ENCODE results near the gene SLC13A4. TPM values are rescaled to one million over a fixed set of nuclear protein-coding genes. Genes with fewer than 3 reads are reported as not detected.

SLC13A4 gene
- total and polyA plus RNA-seq, 4 donors, result 0.01 to 0.17 (median 0.10) TPM

DNA sequence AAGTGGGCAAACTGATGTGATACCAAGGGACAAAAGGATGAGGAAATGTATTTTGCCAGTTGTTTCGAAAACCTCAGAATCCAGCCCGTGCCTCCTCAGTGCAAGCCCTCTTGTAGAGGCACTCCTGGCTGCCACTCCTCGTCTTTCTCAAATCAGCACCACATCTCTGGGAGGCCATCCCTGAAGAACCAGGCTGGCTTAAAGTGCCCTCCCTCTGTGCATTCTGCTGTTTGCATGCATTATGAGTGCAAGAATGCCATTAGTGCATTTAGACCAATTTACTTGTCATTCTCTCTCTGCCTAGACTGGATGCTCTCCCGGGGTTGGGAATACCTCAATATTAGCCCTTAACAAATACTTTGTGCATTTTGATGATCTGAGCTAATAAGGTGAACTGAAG lies 40.5 kb upstream of the SLC13A4 start:
- Histone ChIP-seq H3K9ac (ENCODE audit: low read depth in 1 of 2, low read length in 2 of 2) (no peak overlapping the region), H3K4me1 (ENCODE audit: control insufficient read depth in 4 of 4, insufficient read depth in 4 of 4, low read length in 3 of 4) (no peaks in the 10 kb centered on the region), H3K4me3 (ENCODE audit: low read depth in 1 of 3, low read length in 3 of 3) (no peak overlapping the region), H3K36me3 (ENCODE audit: control insufficient read depth in 4 of 4, insufficient read depth in 3 of 4, low read depth in 1 of 4, low read length in 3 of 4) (no peaks in the 10 kb centered on the region), H3K27ac (ENCODE audit: low read depth in 1 of 2, low read length in 2 of 2) (no peak overlapping the region), H3K9me3 (ENCODE audit: control insufficient read depth in 4 of 4, low read length in 3 of 4) (no peaks in the 10 kb centered on the region), H3K27me3 (ENCODE audit: control insufficient read depth in 4 of 4, insufficient read depth in 4 of 4, low read length in 3 of 4) (peaks cover 0 to 8% (median 0%) of the 10 kb centered on the region in 4 donors)
- DNase-seq (ENCODE audit: low spot score), result no peak
- TF ChIP-seq GABPA (IDR thresholded peaks at IDR 0.05 in 1 of 2, conservative IDR thresholded peaks at IDR 0.05 in 1 of 2), result no peak
- no peak for TF ChIP-seq FOXA2 (IDR thresholded peaks at IDR 0.05)
- TF ChIP-seq HNF4G (IDR thresholded peaks at IDR 0.05), result no peak
- TF ChIP-seq RXRA (IDR thresholded peaks at IDR 0.05), result no peak
- TF ChIP-seq, protein P1, sequence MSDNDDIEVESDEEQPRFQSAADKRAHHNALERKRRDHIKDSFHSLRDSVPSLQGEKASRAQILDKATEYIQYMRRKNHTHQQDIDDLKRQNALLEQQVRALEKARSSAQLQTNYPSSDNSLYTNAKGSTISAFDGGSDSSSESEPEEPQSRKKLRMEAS (IDR thresholded peaks at IDR 0.05), result no peak
- TF ChIP-seq, protein P2, sequence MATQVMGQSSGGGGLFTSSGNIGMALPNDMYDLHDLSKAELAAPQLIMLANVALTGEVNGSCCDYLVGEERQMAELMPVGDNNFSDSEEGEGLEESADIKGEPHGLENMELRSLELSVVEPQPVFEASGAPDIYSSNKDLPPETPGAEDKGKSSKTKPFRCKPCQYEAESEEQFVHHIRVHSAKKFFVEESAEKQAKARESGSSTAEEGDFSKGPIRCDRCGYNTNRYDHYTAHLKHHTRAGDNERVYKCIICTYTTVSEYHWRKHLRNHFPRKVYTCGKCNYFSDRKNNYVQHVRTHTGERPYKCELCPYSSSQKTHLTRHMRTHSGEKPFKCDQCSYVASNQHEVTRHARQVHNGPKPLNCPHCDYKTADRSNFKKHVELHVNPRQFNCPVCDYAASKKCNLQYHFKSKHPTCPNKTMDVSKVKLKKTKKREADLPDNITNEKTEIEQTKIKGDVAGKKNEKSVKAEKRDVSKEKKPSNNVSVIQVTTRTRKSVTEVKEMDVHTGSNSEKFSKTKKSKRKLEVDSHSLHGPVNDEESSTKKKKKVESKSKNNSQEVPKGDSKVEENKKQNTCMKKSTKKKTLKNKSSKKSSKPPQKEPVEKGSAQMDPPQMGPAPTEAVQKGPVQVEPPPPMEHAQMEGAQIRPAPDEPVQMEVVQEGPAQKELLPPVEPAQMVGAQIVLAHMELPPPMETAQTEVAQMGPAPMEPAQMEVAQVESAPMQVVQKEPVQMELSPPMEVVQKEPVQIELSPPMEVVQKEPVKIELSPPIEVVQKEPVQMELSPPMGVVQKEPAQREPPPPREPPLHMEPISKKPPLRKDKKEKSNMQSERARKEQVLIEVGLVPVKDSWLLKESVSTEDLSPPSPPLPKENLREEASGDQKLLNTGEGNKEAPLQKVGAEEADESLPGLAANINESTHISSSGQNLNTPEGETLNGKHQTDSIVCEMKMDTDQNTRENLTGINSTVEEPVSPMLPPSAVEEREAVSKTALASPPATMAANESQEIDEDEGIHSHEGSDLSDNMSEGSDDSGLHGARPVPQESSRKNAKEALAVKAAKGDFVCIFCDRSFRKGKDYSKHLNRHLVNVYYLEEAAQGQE (IDR thresholded peaks at IDR 0.05), result no peak
- no peak for TF ChIP-seq HNF4A (conservative IDR thresholded peaks at IDR 0.05)
- no peak for TF ChIP-seq EGR1 (IDR thresholded peaks at IDR 0.05; ENCODE audit: low read depth in 2 of 2)
- TF ChIP-seq YY1 (IDR thresholded peaks at IDR 0.05), result no peak
- no peak for TF ChIP-seq RAD21 (IDR thresholded peaks at IDR 0.05)
- no peak for TF ChIP-seq NR2F2 (IDR thresholded peaks at IDR 0.05)
- TF ChIP-seq, protein P3, sequence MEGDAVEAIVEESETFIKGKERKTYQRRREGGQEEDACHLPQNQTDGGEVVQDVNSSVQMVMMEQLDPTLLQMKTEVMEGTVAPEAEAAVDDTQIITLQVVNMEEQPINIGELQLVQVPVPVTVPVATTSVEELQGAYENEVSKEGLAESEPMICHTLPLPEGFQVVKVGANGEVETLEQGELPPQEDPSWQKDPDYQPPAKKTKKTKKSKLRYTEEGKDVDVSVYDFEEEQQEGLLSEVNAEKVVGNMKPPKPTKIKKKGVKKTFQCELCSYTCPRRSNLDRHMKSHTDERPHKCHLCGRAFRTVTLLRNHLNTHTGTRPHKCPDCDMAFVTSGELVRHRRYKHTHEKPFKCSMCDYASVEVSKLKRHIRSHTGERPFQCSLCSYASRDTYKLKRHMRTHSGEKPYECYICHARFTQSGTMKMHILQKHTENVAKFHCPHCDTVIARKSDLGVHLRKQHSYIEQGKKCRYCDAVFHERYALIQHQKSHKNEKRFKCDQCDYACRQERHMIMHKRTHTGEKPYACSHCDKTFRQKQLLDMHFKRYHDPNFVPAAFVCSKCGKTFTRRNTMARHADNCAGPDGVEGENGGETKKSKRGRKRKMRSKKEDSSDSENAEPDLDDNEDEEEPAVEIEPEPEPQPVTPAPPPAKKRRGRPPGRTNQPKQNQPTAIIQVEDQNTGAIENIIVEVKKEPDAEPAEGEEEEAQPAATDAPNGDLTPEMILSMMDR (IDR thresholded peaks at IDR 0.05; ENCODE audit: low read depth, low read length, missing input control), result no peak
- TF ChIP-seq TAF1 (conservative IDR thresholded peaks at IDR 0.05), result no peak
- TF ChIP-seq SP1 (IDR thresholded peaks at IDR 0.05), result no peak
- TF ChIP-seq FOXA1 (IDR thresholded peaks at IDR 0.05), result no peak
- TF ChIP-seq, protein P4, sequence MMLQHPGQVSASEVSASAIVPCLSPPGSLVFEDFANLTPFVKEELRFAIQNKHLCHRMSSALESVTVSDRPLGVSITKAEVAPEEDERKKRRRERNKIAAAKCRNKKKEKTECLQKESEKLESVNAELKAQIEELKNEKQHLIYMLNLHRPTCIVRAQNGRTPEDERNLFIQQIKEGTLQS (IDR thresholded peaks at IDR 0.05), result no peak
- TF ChIP-seq, protein P5, sequence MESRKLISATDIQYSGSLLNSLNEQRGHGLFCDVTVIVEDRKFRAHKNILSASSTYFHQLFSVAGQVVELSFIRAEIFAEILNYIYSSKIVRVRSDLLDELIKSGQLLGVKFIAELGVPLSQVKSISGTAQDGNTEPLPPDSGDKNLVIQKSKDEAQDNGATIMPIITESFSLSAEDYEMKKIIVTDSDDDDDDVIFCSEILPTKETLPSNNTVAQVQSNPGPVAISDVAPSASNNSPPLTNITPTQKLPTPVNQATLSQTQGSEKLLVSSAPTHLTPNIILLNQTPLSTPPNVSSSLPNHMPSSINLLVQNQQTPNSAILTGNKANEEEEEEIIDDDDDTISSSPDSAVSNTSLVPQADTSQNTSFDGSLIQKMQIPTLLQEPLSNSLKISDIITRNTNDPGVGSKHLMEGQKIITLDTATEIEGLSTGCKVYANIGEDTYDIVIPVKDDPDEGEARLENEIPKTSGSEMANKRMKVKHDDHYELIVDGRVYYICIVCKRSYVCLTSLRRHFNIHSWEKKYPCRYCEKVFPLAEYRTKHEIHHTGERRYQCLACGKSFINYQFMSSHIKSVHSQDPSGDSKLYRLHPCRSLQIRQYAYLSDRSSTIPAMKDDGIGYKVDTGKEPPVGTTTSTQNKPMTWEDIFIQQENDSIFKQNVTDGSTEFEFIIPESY (IDR thresholded peaks at IDR 0.05), result no peak
- TF ChIP-seq JUND (IDR thresholded peaks at IDR 0.05), result no peak
- 69% methylated on average over 4 of the region's 4 CpGs for WGBS

Measured in liver (tissue), 9 donors.